Stimulated activated CD8-positive, alpha-beta memory T cell treated with anti-CD3 and anti-CD28 coated beads, Interleukin-4, amount 100 ng/mL, for 1 hour (primary cell): ENCODE measurements around the gene CAMK1D.

Experiments used
- DNase-seq, 2 donors: peaks; one replicate each; pipeline ENCODE4 v3.0.0-alpha.2; 2020; ENCODE audit warnings: low read depth in 2 of 2, low spot score in 1 of 2

CAMK1D gene

GRCh38 chr10:12876266-12876665 is 526.9 kb downstream of the CAMK1D start:
- DNase-seq: no peak

GRCh38 chr10:12877150-12877549 is 527.8 kb downstream of the CAMK1D start:
- no peak for DNase-seq

GRCh38 chr10:12880423-12880822 is 531.1 kb downstream of the CAMK1D start:
- DNase-seq: no peak

GRCh38 chr10:12884851-12885250 is 535.5 kb downstream of the CAMK1D start:
- DNase-seq: no peak
